ENCODE measurements around the gene ZNF256.

The ZNF256 gene

GRCh38 chr19:57947419-57948134, at the start of gene ZNF256:
TSS of gene ZNF256 (minus strand) at chr19:57947706. CDS start at chr19:57947474, 232 bp downstream.
- peak; percentile 79 for DNase-seq

DNA sequence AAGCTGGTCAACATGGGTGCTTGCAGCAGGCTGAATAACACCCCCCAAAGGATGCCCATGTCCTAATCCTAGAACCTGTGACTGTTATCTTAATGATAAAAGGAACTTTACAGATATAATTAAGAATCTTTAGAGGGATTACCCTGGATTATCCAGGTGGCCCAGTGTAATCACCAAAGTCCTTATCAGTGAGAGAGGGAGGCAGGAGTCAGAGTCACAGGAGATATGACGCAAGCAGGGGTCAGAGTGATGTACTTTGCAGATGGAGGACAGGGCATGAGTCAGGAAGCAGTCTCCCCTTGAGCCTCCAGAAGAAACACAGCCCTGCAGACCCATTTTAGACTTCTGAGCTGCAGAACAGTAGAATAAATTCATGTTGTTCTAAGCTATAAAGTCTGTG, 45.3 kb upstream of the ZNF256 start:
- no peak for DNase-seq

- no peak for DNase-seq
These were observed 31.2 kb upstream of the ZNF256 start for GRCh38 chr19:57978586-57979289.

- no peak for DNase-seq
These were observed 26.9 kb upstream of the ZNF256 start, which contains the start of gene C19orf18 for GRCh38 chr19:57974434-57974833. TSS of gene C19orf18 (minus strand) at chr19:57974534. CDS start at chr19:57974432, 102 bp downstream.

GRCh38 chr19:57964761-57965160, 17.3 kb upstream of the ZNF256 start:
- DNase-seq = no peak

DNA sequence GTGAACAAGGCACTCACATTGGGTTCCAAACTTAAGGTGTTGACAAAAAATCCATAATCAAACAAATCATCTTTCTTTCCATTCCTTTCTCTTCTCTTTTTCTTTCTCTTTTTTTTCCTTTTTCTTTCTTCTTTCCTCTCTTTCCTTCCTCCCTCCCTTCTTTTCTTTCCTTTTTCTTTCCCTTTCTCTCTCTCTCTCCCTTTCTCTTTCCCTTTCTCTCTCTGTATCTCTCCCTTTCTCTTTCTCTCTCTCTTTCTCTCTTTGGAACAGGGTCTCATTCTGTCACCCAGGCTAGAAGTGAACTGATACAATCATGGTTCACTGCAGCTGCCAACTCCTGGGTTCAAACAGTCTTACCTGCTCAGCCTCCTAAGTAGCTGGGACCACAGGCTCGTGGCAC, 14.3 kb upstream of the ZNF256 start:
- DNase-seq = no peak

DNA sequence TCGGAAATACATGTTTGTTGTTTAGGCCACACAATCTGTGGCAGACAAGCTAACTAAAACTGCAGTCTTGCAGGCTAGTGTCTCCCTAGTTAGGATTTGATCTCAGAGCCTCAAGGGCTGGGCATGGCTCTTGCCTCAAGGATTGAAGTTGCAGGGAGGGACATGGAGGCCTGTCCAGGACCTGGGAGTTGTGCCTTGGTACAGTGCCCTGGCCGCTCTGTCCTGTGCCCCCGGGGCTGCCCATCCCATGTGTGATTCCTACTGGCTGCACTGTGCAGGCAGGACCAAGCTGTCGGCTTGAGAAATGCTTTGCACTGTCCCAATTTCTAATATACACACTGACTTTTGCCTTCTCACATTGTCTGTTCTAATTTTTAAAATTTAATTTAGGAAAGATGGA, 7.5 kb upstream of the ZNF256 start:
- DNase-seq = no peak

GRCh38 chr19:57949702-57950101, 2.2 kb upstream of the ZNF256 start:
- DNase-seq = no peak

DNA sequence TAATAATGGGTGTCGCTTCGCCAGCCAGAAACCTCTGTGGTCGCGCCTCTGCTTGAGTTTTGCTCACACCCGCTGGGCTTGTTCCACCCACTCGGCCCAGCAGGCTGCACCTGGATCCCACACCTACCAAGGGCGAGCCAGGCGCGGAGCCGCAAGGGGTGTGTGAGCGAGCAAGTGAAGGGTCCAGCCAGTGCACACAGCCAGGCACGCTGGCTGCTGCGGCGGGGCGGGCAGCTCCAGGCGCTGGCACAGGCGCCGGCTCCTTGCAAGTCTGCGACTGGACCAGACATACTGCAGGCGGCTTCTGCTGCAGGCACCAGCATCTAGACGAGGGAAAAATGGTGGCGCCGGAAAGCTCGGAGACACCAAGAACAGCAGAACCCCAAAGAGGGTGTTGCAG, 1.8 kb upstream of the ZNF256 start:
- DNase-seq = no peak

DNA sequence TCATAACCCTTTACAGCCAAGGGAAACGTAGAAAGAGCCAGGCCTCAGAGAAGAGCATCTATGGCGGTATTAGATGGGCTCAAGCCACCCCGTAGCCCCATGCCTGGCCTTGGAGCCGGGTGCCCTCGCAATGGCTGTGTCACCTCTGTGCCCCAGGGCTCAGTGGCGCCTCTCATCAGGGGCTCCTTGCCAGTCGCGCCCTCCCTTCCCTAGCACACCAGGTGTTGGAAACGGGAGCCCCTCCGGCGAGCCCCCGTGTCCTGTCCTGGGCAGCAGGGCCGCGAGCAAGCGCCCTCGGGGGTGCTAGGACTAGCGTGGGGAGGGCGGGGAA, 453 bp downstream of the ZNF256 start:
- DNase-seq = no peak

DNA sequence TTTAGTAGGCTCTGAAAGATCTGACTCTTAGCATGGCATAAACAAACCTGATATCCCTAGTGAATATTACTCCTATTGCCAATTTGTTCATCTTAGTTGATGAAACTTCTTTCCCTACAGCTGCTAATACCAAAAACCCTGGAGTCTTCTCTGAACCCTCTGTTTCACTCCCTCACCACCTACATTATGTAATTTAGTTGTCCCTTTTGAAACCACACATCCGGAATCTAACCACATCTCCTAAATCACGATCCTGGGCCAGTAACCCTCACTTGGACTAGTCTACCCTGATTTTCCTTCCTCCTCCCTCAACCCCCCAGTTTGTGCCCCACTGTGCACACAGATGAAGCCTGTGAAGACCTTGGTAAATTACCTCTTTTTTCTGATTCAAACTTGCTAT, 1.2 kb downstream of the ZNF256 start:
- no peak for DNase-seq

GRCh38 chr19:57941593-57941992, 5.9 kb downstream of the ZNF256 start:
- no peak for DNase-seq

DNA sequence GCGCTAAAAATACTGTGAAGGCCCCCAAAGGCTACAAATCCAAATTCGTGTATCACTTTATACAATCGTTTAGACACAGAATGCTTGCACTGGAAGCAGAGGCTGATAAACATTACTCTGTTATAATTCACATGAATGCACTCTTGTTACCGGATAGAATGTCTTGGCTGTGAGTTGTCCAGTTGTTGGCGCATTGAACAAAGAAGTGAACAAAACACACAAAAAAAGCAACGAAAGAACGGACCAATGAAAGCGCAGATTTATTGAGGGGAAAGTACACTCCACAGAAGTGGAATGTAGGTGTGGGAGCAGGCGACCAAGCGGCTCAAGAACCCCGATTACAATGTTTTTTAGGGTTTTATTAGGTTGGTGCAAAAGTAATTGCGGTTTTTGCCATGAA, 11.8 kb downstream of the ZNF256 start:
- no peak for DNase-seq

- DNase-seq = no peak
These were observed 12.5 kb downstream of the ZNF256 start, which contains the start of gene ZNF418 for GRCh38 chr19:57934820-57935665. TSS of gene ZNF418 (minus strand) at chr19:57935402. CDS start at chr19:57933822, 1,580 bp downstream.

GRCh38 chr19:57927587-57927986, 19.9 kb downstream of the ZNF256 start:
- DNase-seq = no peak

DNA sequence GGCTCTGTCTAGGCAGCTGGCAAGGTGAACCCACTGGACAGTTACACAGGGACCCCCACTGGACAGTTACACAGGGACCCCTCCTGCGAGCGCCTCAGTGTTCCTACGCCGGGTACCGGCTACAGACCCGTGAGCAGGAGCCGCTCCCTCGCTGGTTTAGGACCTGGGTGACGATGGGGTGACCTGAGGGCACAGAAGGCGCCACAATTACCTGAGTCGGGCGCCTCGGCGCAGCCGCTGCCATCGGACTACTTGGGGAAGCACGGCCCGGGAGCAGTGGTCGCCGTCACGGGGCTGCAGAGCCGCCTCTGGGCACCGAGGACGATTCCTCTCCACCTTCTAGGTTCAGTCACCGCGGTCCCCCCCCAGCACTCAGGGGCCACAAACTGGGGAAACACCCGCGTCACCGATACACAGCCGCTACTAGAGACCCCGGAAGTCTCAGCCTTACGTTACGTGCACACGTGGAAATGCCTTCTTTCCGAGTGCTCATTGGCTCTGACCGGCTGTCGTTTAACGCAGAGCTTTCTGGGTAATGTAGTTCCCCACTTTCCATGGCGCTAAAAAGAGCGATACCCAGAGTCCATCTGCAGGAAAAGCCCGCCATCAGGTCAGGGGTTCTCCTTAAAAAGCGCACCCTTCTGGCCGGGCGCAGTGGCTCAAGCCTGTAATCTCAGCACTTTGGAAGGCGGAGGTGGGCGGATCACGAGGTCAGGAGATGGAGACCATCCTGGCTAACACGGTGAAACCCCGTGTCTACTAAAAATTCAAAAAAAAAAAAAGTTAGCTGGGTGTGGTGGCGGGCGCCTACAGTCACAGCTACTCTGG, 31.1 kb downstream of the ZNF256 start, which contains the start of gene ZNF417:
Gene ZNF417 (minus strand): TSS at position 425 of the 828 bp plus-strand sequence. CDS start 181 bp downstream, at position 244.
- DNase-seq = peak; percentile 83

GRCh38 chr19:57914531-57914930, 33.0 kb downstream of the ZNF256 start:
- DNase-seq = no peak

GRCh38 chr19:57907394-57907793, 40.1 kb downstream of the ZNF256 start:
- DNase-seq = no peak

DNA sequence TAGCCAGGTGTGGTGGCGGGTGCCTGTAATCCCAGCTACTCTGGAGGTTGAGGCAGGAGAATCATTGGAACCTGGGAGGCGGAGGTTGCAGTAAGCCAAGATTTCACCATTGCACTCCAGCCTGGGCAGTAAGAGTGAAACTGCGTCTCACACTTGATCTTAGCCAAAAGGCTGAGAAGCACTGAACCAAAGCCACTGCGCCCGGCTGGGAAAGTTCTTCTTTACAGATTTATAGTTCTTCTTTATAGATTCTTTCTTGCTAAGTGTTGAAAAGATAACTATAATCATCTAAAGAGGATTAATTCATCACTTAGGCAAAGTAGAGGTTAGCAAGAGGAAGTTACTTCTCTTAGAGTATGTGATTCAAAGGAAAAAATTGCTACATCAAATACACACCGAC, 42.2 kb downstream of the ZNF256 start:
- DNase-seq = no peak

GRCh38 chr19:57903618-57904184, 43.8 kb downstream of the ZNF256 start:
- DNase-seq = no peak

DNA sequence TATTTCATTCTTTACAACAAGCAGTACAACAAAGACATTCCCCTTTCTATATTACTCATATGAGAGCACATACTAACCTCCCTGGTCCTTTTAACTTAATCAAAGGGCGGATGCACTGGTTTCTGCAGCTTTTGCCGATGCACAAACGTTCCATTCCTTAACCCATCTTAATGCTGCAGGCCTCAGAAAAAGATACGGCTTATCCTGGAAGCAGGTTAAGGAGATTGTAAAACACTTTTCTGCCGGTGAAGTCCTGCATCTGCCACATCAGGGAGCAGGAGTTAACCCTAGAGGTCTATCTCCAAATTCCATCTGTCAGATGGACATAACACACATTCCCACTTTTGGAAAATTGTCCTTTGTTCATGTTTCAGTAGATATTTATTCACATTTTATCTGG, 47.2 kb downstream of the ZNF256 start:
- no peak for DNase-seq

All from activated T-cell treated with anti-CD3 and anti-CD28 coated beads for 4 hours (primary cell).